COR-L47 (cell line): Measurements from ENCODE around the gene NBPF15.
"Not testable (repeated sequence)": the region's sequence is repeated elsewhere in the genome, so short reads cannot be mapped to it uniquely, and the experiment has no call there.

Experiments used
- DNase-seq: peaks from one replicate; lab custom pipeline; 2025; lab: John Stamatoyannopoulos, UW

NBPF15 gene, protein sequence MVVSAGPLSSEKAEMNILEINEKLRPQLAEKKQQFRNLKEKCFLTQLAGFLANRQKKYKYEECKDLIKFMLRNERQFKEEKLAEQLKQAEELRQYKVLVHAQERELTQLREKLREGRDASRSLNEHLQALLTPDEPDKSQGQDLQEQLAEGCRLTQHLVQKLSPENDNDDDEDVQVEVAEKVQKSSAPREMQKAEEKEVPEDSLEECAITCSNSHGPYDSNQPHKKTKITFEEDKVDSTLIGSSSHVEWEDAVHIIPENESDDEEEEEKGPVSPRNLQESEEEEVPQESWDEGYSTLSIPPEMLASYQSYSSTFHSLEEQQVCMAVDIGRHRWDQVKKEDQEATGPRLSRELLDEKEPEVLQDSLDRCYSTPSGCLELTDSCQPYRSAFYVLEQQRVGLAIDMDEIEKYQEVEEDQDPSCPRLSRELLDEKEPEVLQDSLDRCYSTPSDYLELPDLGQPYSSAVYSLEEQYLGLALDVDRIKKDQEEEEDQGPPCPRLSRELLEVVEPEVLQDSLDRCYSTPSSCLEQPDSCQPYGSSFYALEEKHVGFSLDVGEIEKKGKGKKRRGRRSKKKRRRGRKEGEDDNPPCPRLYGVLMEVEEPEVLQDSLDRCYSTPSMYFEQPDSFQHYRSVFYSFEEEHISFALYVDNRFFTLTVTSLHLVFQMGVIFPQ

DNA sequence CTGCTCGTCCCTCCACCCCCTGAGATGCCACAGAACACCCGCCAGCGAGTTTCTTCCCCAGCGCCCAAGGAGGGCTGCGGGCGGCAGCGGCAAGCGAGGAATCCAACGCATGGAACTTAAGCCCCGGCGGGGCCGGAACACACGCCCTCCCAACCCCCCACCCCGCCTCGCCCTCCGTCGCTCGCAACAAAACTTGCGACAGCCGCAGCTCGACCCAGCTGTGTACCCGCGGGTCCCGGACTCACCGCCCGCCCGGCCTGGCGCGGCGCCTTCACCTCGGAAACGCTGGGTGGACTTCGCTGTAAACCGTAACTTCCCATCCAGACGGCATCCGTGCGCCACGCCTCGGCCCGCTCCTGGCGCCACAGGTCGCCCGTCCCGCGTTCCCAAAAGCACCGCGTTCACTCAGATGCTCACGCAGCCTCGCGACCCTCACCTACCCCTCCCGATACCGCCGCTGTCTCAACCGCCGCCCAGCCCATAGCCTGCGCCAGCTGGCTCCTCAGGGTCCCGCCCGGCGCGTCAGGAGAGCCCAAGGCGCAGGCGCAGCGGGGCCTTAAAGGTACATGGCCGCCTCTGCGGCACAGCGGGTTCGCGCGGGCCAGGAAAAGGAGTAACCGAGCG, at the start of gene NBPF15:
Gene NBPF15 (minus strand): TSS at position 534 of the 624 bp plus-strand sequence. CDS start 21,666 bp downstream, outside the sequence.
- DNase-seq: not testable (repeated sequence)

DNA sequence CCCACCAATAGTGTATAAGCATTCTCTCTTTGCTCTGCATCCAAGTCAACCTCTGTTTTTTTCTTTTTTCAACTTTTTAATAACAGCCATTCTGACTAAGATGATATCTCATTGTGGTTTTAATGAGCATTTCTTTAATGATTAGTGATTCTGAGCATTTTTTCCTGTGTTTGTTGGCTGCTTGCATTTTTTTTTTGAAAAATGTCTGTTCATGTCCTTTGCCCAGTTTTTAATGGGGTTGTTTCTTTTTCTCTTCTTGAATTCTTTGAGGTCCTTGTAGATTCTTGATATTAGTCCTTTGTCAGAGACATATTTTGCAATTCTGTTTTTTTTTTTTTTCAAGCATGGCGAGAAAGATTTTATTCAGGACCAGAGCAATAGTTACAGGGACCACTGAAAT, 35.0 kb upstream of the NBPF15 start:
- DNase-seq: not testable (repeated sequence)

DNA sequence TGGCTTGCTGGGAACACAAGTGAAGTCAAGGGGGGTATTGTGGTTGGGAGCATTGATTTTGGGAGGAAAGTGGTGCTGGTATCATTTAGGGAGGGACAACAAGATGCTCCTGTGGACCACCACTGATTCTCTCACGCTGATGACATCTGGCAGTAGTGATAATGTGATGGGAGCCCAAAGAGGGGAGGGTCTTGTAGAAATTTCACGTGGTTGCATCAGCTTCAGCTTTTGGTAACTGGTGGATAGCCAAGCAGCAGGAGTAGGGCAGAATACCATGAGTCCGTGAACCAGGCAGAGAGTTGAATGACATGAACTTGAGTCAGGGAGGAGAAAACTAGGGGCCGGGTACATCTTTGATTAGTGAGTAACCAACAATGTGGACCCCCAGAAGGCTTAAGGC, 32.7 kb upstream of the NBPF15 start:
- DNase-seq: not testable (repeated sequence)

DNA sequence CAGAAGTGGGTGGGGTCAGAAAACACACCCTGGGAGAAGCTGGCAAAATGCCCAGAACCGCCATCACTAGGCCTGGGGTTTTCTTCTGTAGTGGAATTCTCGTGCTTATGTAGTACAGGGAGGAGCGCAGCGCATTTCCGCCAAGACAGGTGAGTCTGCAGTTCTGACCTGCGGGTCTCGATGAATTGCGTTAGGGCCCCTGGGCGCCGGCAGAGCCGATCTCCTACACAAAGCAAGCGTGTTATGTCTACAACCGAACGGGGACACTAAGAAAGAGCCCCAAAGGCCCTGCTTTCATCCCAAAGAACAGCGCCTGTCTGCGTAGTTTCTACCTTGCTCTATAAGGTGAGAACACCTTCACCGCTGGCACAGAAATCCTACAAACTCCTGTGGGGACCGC, 28.9 kb upstream of the NBPF15 start:
- not testable (repeated sequence) for DNase-seq

DNA sequence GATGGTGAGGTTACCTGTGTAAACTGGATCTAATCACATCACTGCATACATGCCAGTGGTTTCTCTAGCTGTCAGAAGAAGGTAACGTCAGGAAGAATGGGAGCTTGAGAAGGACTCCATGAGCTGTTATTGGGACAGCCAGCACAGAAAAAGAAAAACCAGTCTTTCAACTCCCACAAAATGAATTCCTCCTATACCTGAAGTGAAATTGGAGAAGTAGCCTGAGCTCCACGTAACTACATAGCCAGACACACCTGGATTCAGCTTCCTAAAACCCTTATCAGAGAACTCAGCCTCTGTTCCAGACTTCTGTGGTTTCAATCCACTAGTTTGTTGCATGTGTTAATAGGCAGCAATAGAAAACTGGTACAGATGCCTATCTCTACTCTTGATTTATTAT, 25.5 kb upstream of the NBPF15 start:
- not testable (repeated sequence) for DNase-seq

DNA sequence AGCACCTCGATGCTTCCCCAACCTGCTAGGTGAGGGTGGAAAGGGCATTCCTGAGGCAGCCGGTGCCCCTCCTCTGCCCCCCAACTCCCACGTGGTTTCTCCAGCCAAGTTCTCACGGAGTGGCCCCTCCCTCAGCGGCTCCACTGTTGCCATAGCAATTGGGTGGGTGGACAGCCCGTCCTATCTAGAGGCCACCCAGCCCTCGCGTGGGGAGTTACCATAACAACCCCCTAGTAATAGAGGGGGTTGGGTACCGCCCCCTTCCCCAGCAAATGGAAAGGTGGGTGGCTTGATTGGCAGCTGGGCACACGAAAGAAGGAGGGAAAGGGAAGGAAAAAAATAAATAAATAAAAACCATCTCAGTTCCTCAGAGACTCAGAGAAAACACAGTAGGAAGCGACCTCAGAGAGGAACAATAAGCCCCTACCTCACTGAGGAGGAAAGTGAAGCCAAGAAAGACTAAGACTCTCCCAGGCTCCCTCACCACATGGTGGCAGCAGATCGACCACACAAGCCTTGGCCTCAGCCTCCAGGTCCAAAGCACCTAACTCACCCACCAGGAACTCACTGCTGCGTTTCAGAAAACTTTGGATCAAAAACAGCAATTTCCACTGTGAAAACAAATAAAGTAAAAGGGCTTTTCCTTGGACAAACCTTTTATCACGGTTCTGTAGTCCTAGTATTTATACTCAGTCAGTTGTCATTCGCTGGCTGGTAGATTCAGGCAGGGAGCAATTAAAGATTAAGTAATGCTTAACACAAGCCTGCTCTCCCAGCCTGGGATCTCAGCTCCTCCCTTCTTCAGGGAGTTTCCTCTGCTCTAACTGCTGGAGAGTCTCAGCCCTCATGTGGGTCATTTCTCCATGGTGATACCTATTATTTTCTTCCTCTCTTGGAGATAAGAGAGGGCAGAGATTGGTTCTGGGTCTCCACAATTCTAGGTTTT, 23.9 kb upstream of the NBPF15 start:
- not testable (repeated sequence) for DNase-seq

DNA sequence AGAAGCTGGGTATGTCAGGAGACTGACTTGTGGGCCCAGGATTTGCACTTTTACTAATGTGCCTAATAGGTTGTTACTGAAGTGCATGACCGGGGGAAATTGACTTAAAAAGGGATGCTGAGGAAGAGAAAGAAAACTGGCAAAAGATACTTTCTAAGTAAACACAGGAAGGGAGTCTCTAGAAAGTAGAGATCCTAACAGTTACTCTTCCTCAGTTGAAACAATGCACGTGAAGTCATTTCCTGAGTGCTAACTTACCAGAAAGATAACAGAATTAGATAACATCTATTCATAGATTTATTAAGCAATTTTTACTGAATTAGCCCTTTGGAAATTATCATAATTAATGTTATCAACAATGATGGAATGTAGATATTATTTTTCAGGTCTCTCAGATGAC, 12.4 kb upstream of the NBPF15 start:
- DNase-seq: not testable (repeated sequence)

DNA sequence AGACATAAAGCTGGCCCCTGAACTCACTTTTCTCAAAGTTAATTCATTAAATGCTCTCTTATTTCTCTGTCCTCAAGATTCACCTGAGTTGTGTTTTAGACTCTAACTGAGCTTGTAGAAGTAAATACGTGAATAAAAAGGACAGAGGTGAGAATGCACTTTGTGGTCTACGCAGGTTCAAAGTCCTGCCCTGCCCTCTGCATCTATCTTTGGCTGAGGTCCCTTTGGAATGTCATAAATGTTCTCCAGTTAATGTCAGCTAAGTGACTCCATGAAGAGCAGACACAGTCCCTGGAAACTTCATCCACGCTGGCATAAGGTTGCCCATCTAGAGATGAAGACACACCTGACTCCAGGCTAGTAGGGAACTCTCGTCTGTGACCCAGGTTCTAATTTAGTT, 10.0 kb upstream of the NBPF15 start:
- DNase-seq: not testable (repeated sequence)

DNA sequence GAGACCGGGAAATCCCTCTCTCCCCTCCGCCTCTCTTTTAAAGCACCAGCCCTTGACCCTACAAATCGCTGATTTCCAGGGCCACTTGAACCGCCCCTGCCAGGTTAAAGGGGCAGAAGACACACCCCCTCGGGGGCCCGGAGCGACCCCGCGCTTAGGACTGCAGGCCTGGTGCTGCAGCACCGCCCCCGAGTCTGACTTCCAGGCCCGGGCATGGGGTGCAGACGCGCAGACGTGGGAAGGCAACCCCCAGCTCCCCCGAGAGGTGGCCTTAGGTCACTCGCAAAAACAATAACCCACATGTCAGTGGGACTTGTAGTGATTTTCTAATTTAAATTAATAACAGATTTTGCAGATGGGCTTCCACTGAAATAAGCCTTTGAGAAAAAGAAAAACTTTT, 309 bp upstream of the NBPF15 start:
- DNase-seq: not testable (repeated sequence)

DNA sequence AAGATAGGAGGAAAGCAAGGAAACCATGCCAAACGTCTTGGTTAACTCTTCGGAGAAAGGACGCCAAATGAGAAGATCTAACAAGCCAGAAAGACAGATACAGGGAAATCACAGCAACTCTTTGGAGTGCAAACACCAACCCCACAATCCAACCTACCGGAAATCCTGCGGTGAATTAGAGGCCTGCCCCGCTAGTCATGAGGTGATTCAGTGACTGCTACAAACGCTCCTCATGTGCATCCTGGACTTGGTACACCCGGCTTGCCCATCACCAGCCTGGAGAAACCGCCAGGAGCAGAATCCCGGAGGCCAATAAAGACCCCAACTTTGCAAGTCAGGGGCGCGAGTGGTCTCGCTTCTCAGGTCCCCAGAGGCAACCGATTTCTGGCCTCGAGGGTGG, 783 bp downstream of the NBPF15 start:
- DNase-seq: not testable (repeated sequence)

DNA sequence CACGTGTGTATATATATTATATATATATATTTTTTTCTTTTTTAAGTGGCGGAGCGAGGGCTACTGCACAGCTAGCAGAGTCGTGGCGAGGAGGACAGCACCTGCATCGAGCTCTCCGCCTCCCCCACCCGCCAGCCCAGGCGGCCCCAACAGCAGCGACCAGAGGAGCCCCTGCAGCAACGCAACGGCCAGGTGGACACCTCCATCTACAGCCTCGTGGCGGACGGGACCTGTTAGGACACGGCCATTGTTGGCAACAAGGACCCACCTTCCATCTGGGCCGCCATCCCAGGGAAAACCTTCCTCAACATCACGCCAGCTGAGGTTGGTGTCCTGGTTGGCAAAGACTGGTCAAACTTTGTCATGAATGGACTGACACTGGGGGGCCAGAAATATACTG, 19.1 kb downstream of the NBPF15 start:
- not testable (repeated sequence) for DNase-seq

DNA sequence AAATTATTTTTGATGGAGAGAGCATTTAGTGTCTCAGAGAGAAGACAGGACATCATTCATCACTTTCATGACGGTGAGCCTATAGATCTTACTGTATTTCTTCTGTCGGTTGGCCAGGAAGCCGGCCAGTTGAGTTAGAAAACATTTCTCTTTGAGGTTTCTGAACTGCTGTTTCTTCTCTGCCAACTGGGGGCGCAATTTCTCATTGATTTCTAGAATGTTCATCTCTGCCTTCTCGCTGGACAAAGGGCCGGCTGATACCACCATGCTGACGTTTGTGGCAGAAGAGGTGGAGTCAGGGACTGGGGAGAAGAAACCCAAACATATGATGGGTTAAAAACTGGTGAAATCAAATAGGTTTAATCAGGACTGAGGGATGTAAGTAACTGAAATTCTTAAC, 21.7 kb downstream of the NBPF15 start:
- not testable (repeated sequence) for DNase-seq

DNA sequence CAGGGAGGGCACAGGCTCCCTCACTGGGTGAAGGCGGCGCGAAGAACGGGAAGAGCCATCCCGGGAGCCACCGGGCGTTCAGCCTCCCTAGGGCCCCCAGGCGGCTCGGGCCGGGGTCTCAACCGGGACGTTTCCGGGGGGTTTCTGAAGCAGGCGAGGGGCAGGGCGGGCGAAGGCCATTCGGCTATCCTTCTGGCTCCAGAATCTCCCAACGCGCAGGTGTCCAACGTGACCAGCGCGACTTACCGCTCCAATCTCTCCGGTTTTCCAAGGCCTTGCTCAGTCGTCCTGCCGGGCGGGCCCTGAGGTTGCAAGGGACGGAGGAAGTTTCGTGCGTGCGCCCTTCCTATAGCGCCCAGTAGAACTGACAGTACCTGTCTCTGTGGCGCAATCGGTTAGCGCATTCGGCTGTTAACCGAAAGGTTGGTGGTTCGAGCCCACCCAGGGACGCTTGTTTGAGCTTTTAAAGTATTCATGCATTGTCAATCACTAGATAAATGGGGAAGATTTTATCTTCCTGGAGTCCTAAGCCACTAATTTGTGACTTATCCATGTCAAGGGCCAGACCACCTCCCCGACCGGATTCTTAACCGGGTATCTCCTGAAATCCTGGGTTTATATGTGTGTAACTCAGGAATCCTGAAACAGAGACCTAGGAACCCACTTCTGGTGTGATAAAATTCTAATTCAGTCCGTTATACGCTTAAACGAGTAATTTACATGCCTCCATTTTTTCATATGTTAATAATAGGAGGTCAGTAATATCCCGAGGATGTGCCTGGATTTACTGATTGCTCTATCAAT, 42.4 kb downstream of the NBPF15 start:
- not testable (repeated sequence) for DNase-seq

DNA sequence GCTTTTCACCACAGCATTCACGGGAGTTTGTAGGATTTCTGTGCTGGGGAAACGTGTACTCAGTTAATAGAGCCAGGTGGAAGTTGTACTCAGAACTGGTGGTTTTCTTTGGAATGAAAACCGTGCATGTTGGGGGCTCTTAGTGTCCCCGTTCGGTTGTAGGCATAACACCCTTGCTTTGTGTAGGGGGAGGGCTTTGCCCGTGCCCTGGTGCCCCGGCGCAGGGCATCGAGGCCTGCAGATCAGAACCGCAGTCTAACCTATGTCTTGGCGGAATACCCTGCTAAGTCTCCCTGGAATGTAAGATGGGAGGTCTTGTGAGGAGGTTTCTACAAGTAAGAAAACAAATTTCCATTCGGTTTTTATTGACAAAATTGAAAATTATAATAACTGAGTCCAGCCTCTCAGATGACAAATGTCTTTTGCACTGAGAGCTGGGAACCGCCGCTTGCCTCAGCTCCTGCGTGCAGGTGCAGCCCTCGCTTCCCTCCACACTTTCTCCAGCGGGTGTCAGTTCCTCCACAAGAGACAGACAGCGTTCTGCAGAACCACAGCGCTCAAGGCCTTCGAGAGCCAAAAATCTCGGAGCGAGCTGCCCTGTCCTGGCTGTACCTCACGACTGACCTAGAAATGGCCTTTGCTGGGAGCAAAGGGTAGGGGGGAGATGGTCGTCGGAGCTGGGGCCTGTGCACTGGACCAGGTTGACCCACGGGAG, 47.9 kb downstream of the NBPF15 start:
- DNase-seq: not testable (repeated sequence)

DNA sequence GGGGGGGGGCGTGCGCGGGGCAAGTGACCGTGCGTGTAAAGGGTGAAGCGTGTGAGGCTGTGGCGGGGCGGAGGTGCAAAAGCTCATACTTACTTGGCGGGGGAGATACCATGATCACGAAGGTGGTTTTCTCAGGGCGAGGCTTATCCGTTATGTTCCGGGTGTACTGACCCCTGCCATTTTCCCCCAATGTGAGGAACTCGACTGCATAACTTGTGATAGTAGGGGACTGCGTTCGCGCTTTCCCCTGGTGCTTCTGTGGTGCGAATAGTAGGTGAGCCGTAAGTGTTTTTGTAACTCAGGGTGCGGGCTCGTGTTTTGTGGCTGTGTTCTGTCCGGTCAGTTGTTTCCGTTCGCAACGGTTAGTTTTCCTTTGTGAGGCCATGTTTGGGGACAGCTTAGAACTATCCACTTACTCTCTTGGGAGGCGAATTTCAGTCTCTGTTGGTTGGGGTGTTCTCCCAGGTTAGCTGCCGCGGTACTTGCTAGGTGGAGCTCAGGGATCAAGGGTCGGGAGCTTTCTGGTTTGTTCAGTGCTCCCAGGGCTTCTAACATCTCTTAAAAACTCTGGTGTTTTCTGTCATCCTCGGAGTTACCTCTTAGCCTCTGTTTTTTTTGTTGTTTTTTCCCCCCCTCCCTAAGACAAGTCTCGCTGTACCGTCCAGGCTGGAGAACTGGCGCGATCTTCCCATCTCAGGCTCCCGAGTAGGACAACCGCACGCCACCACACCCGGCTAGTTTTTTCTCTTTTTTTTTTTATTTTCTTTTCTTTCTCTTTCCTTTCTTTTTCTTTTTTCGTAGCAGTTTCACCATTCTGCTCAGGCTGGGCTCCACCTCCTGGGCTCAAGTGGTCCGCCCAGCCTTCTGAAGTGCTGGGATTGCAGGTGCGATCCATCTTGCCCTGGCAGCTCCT, 48.7 kb downstream of the NBPF15 start:
- DNase-seq: not testable (repeated sequence)

DNA sequence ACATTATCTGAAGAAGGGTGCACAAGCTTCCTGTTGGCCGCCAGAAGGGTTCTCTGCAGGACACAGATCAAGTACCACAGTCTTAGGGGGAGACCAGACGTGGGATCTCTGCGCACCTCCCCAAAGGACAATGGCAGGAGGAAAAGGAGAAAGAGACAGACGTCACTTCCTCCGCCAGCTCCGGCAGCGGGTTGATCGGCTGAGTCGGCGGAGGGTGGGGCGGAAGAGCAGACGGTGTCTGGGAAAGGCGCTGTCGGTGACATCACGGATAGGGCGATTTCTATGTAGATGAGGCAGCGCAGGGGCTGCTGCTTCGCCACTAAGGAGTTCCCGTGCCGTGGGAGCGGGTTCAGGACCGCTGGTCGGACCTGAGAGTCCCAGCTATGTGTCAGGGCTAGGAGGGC, 49.4 kb downstream of the NBPF15 start:
- not testable (repeated sequence) for DNase-seq

DNA sequence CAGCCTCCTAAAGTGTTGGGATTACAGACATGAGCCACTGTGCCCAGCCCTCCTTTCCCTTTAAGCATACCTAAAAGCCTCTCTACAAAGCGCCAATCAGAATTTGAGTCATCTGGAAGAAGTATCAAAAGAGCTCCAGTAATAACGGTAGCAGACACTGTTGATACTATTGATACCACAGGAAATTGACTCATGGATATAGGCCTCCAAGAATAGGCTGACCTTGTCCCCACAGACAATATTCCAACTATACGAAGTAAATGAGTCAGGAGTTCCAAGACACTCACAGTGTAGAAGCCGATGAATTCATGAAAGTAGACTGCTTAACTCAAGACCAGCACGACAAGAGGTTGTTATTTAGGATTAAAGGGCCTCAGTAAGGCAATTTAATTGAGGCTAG, 58.7 kb downstream of the NBPF15 start:
- DNase-seq: not testable (repeated sequence)

DNA sequence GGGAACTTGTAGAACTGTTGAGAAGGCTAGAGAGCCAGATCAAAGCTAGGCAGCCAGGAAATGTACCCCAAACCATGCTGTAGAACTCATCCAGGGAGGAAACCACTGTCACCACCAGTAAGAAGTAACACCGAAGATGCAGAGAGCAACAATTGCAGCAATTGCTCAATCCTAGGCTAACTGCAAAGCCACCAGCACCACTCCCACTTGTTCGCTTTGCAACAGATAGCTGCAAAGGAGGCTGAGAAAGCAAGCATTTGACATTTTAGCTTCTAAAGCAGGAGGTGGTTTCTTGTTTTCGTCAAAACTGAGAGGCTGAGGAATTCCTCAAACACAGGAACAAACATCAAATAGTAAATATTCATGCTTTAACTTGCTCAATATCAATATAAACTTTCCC, 89.8 kb downstream of the NBPF15 start:
- not testable (repeated sequence) for DNase-seq
